Measurements from ENCODE around the gene ENAH.
"Not testable (repeated sequence)": the region's sequence is repeated elsewhere in the genome, so short reads cannot be mapped to it uniquely, and the experiment has no call there.

ENAH gene

DNA sequence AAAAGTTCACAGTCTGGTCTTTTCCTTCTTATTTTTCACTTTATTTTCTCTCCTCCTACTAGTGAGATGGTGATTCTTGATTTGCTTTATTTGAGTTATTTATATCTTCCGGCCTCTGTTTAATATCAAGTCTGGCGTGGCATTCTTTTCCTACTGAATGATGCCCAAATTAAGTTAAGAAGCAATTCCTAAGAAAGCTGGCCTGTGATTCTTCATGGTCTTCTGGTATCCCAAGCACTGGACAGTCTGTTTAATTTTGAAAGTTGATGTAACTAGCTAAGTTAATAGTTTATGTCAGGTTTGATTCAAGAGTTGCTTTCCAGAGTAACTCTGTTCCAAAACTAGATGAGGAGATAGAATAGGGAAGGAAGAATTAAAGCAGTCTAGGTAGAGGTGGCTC lies 9.2 kb upstream of the ENAH start:
- TF ChIP-seq, protein P1, sequence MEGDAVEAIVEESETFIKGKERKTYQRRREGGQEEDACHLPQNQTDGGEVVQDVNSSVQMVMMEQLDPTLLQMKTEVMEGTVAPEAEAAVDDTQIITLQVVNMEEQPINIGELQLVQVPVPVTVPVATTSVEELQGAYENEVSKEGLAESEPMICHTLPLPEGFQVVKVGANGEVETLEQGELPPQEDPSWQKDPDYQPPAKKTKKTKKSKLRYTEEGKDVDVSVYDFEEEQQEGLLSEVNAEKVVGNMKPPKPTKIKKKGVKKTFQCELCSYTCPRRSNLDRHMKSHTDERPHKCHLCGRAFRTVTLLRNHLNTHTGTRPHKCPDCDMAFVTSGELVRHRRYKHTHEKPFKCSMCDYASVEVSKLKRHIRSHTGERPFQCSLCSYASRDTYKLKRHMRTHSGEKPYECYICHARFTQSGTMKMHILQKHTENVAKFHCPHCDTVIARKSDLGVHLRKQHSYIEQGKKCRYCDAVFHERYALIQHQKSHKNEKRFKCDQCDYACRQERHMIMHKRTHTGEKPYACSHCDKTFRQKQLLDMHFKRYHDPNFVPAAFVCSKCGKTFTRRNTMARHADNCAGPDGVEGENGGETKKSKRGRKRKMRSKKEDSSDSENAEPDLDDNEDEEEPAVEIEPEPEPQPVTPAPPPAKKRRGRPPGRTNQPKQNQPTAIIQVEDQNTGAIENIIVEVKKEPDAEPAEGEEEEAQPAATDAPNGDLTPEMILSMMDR (IDR thresholded peaks at IDR 0.05; ENCODE audit: low read depth, low read length, missing control alignments), result no peak
- no peak for DNase-seq (ENCODE audit: low read depth)
- no peak overlapping the region for H3K4me3 ChIP-seq (ENCODE audit: low read depth, low read length)

DNA sequence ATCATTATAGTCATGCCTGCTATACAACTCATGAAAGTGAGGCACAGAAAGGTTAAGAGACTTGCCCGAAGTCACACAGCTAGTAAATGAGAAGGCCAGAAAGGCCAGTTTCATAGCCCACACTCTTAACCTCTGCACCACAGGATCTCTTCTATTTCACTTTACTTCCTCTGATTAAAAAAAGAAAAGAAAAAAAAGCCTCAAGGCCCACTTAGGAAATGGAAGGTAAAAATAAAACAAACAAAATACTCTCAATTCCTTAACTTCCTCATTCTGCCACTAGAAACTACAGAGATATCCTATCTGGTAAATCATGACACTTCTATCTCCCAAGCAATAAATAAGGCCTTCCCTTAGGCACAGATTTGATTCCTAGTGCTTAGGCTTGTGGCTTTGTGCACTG lies 7.6 kb upstream of the ENAH start:
- no peak for DNase-seq (ENCODE audit: low read depth)

DNA sequence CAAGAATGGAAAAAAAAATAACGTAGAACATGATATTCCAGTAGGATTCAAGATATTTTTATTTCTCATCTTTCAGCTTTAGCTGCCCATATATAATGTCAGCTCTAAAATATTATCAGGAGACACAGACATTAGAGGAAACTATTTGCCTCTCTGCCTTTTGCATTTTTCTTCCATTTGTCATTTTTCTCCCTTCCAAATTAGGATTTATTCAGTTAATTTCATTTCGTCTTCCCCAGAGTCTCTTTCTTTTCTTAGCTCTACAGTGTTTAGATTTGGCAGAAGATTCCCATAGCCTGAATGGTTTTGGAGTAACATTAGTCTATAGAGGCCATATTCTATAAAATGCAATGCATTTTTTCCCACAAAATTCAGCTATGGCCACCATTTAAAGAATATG lies 5.1 kb upstream of the ENAH start:
- TF ChIP-seq, protein P1 (IDR thresholded peaks at IDR 0.05; ENCODE audit: low read depth, low read length, missing control alignments), result no peak
- no peak overlapping the region for H3K4me3 ChIP-seq (ENCODE audit: low read depth, low read length)
- DNase-seq (ENCODE audit: low read depth), result no peak

More for the DNA sequence above, 7.6 kb upstream of the ENAH start:
- H3K4me3 ChIP-seq (ENCODE audit: low read depth, low read length), result no peak overlapping the region
- TF ChIP-seq, protein P1 (IDR thresholded peaks at IDR 0.05; ENCODE audit: low read depth, low read length, missing control alignments), result no peak

DNA sequence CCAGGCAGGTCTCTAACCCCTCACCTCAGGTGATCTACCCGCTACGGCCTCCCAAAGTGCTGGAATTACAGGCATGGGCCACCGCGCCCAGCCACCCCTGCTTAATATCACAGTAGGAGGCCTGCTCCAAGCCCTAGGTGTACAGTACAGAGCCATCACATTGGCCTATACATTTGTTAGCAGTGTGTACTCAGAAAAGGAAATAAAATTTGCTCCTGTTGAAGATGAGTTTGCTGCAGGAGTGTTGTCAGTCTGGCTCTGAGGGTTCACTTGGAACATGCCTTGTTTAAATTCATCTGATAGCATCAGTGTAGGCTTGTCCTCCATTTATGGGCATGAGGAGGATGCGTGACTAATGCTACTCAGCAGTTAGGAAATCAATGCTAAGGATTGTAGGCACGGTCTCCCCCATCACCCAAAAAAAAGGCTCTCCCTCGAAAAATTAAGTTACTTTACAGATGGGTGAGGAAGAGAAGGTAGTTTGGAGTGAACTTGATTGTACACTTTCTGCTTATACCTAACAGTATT lies 4.6 kb upstream of the ENAH start:
- TF ChIP-seq, protein P1 (IDR thresholded peaks at IDR 0.05; ENCODE audit: low read depth, low read length, missing control alignments), result no peak
- H3K4me3 ChIP-seq (ENCODE audit: low read depth, low read length), result no peak overlapping the region
- DNase-seq (ENCODE audit: low read depth), result no peak

DNA sequence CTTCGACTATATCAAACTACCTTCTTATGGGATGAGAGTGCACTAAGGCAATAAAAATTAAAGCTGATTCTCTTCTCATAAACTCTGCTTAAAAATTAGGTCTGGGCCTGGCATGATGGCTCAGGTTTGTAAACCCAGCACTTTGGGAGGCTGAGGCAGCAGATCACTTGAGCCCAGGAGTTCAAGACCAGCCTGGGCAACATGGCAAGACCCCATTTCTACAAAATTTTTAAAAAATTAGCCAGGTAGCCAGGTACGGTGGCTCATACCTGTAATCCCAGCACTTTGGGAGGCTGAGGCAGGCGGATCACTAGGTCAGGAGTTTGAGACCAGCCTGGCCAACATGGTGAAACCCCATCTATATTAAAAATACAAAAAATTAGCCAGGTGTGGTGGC lies 3.3 kb upstream of the ENAH start:
- DNase-seq (ENCODE audit: low read depth); H3K4me3 ChIP-seq (ENCODE audit: low read depth, low read length): not testable (repeated sequence)

DNA sequence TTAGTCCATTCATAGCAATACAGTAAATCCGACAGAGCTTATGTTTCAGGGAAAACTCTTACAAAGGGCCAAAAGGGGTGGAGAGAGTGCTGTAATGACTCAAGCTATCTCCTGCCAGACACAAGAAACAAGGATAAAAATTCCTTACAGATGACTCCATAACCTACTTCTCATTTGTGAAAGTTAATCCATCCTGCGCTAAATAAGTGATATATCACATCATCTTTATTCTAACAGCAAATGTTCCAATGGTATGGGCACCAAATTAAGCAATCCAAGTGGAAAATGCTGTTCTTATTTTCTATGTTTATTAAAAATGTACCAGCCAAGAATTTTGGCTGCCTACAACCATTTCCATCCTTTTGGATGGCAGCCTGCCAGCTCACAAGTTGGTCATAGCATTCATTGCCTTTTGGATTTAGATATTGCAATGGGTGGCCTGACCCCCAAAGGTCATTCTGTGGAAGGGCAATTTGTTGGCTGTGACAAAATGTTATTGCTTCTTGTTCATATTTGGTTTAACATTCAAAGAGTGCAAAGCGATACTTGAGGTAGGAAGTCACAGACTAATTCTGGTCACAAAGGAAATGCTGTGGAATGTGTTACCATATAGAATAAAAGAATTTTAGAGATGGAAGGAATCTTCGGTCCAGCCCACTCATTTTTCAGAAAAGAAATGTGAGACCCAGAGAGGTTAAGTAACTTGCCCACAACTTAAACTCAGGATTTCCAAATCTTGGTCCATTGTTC lies 2.8 kb upstream of the ENAH start:
- TF ChIP-seq, protein P1 (IDR thresholded peaks at IDR 0.05; ENCODE audit: low read depth, low read length, missing control alignments), result peak; percentile 6
- no peak overlapping the region for H3K4me3 ChIP-seq (ENCODE audit: low read depth, low read length)
- no peak for DNase-seq (ENCODE audit: low read depth)

DNA sequence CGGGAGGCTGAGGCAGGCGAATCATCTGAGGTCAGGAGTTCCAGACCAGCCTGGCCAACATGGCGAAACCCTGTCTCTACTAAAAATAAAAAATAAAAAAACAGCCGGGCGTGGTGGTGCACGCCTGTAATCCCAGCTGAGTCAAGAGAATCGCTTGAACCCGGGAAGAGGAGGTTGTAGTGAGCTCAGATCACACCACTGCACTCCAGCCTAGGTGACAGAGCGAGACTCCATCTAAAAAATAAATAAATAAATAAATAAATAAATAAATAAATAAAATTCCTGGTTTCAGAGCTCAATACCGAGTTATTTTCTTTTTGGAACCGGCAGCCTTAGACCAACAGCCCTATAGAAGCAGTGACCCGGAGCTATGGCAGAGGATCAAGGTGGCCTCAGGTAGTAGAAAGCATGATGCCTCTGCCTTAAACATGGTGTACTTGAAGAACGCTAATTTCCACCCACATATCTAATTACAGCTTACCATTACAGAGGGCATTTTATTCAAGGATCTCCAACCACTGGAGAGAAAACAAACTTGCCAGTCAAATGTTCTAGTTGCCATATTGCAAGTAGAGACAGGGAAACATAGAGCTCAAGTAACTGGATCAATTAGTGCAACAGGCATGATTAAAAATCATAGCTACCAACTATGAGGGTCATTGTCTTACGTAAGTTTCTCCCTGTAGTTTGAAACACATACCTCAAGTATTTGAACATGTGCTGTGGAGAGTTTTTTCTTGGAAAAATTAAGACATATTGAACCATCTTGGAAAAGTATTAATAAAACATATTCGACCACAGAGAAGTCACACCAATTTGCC lies 2.0 kb upstream of the ENAH start:
- H3K4me3 ChIP-seq (ENCODE audit: low read depth, low read length), result no peak overlapping the region
- TF ChIP-seq, protein P1 (IDR thresholded peaks at IDR 0.05; ENCODE audit: low read depth, low read length, missing control alignments), result no peak
- DNase-seq (ENCODE audit: low read depth), result no peak

All from GM12864 (cell line).